ENCODE measurements around the gene UROC1.

DNA sequence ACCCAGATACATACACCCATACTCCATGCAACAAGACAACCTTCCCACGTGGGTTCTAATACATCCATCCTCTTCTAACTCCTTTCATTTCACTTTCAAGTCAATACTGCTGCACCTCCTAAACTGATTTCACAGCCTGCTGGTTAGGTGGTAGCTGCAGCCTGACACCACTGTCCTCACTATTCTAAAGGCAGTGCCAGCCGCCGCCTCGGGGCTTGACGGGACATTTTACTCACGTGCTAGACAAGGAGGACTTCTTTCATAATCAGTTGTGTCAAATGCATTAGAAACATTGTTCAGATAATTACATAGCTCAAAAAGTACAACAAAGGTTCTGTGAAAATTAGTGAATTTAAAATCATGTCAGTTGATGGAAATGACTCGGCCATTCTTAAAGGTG, 6.3 kb downstream of the UROC1 start:
- no peak for TF ChIP-seq POLR2A (IDR thresholded peaks at IDR 0.05; ENCODE audit: low read length)
- no peak for TF ChIP-seq GATA1 (IDR thresholded peaks at IDR 0.05; ENCODE audit: low read depth, low read length)
